ENCODE results near the gene GNB3. TPM values are rescaled to one million over a fixed set of nuclear protein-coding genes. Genes with fewer than 3 reads are reported as not detected.

The GNB3 gene
- total and polyA plus RNA-seq, 2 of the 4 experiments (the other 2 are of a cell fraction): 0.72 to 20.5 TPM

GRCh38 chr12:6820166-6820565 lies 20.6 kb upstream of the GNB3 start:
- Histone ChIP-seq H4K5ac (ENCODE audit: low read depth, low read length) (no peak overlapping the region), H3K4ac (ENCODE audit: low read depth, low read length) (no peak overlapping the region), H3K4me2 (ENCODE audit: low read depth, low read length) (no peak overlapping the region), H3K9me3 (ENCODE audit: control insufficient read depth, insufficient read depth, low read length) (no peaks in the 10 kb centered on the region), H2BK5ac (ENCODE audit: low read depth, low read length, poor library complexity, severe bottlenecking) (no peak overlapping the region), H4K8ac (ENCODE audit: low read depth in 2 of 2, low read length in 2 of 2) (no peak overlapping the region), H2BK15ac (ENCODE audit: low read depth, low read length) (no peak overlapping the region), H2BK20ac (ENCODE audit: low read depth, low read length) (no peak overlapping the region), H3K23ac (ENCODE audit: low read depth, low read length) (peak overlapping the region; percentile 15; the same call in 1 of the 2 replicates), H3K79me1 (ENCODE audit: low read depth in 1 of 2, low read length in 2 of 2) (peaks cover 0 to 8% of the 10 kb centered on the region in 2 experiments; a peak in 1 of 4 replicates), H3K27me3 (ENCODE audit: control insufficient read depth, insufficient read depth, low read length) (peaks cover 2% of the 10 kb centered on the region; the same call in 1 of the 2 replicates), H3K56ac (ENCODE audit: extremely low read depth, insufficient read depth, low read length) (no peak overlapping the region), H3K9me1 (ENCODE audit: insufficient read depth, low read length) (peaks cover 4% of the 10 kb centered on the region), H2AFZ (replicated peaks; ENCODE audit: low read length, poor library complexity) (no peak overlapping the region), H3K27ac (ENCODE audit: insufficient read depth, low read length) (no peak overlapping the region), H2AK5ac (ENCODE audit: low read depth, low read length) (no peak overlapping the region), H2BK120ac (ENCODE audit: low read depth, low read length) (no peak overlapping the region), H3K4me1 (ENCODE audit: control insufficient read depth, insufficient read depth, low read length) (peaks cover 13% of the 10 kb centered on the region; the same call in 1 of the 2 replicates), H3K14ac (replicated peaks; ENCODE audit: low read depth, low read length) (no peak overlapping the region), H3K4me3 (ENCODE audit: insufficient read depth, low read depth, low read length) (no peak overlapping the region), H4K91ac (ENCODE audit: insufficient read depth, low read depth, low read length) (no peak overlapping the region), H4K20me1 (ENCODE audit: insufficient read depth, low read length) (no peaks in the 10 kb centered on the region), H3K9ac (ENCODE audit: low read depth, low read length) (no peak overlapping the region; the same call in 1 of the 2 replicates), H2AK9ac (replicated peaks; ENCODE audit: low read depth, low read length, poor library complexity) (no peak overlapping the region), H3K18ac (ENCODE audit: low read depth, low read length) (no peak overlapping the region), H3K36me3 (ENCODE audit: control insufficient read depth, insufficient read depth, low read length) (peaks cover 3% of the 10 kb centered on the region)
- ChIA-PET CTCF (no interaction called here), POLR2A (ENCODE audit: unreplicated experiment) (no interaction called here)
- BruUV-seq (replicated peaks): no TSS peak
- TF ChIP-seq SMC3 (IDR thresholded peaks at IDR 0.05; ENCODE audit: low read depth, low read length) (no peak), CEBPB (IDR thresholded peaks at IDR 0.05; ENCODE audit: low read depth, low read length) (no peak), CTCF (conservative IDR thresholded peaks at IDR 0.05; ENCODE audit: low read depth, low read length) (no peak), BHLHE40 (IDR thresholded peaks at IDR 0.05; ENCODE audit: low read depth, low read length) (no peak)
- ATAC-seq (ENCODE audit: low read depth): no peak
- no peak for DNase-seq
- dilution Hi-C loops (cut with HindIII; ENCODE audit: low sequenced_read_pairs, unreplicated experiment): no loop called here
- in situ Hi-C loops (cut with MboI; ENCODE audit: low sequenced_read_pairs): loop anchor here (10.0 kb wide), 1 partner anchor 205 kb away; no protein-coding TSS in a partner anchor
- WGBS, 2 experiments (ENCODE audit: extremely low coverage in 2 of 2, insufficient read length in 1 of 2): 100% methylated on average over 1 of the region's 5 CpGs; no CpG with 5 or more reads in 1 of the 2 experiments
- intact Hi-C loops (cut with micrococcal nuclease): no loop called here
